Naive B cell (primary cell): ENCODE results near the gene KIRREL1. TPM values are rescaled to one million over a fixed set of nuclear protein-coding genes. Genes with fewer than 3 reads are reported as not detected.

Source experiments
- ATAC-seq, 2 donors: fragments of 150-1000 bp; cut with Tn5 transposase; 2 replicates each; pipeline ENCODE4 v1.10.0; 2021; ENCODE audit warnings: low read depth in 2 of 2, mild to moderate bottlenecking in 2 of 2, moderate library complexity in 2 of 2
- DNase-seq: peaks from one replicate; pipeline ENCODE4 v3.0.0; 2022
- H3K27ac Mint-ChIP-seq, 6 donors: one replicate each; pipeline ENCODE4 v1.8.0; 2020 to 2022; ENCODE audit warnings: mild to moderate bottlenecking in 6 of 6, mixed read lengths in 6 of 6, moderate library complexity in 5 of 6, inconsistent platforms in 2 of 6
- H3K27me3 Mint-ChIP-seq, 3 donors: one replicate each; pipeline ENCODE4 v1.8.0; 2021 to 2022; ENCODE audit warnings: mixed read lengths in 3 of 3, mild to moderate bottlenecking in 1 of 3
- H3K36me3 Mint-ChIP-seq, 2 donors: one replicate each; pipeline ENCODE4 v1.8.0; 2020 to 2022; ENCODE audit warnings: mixed read lengths in 2 of 2, inconsistent platforms in 1 of 2, mild to moderate bottlenecking in 1 of 2
- H3K4me1 Mint-ChIP-seq, 3 donors: one replicate each; pipeline ENCODE4 v1.8.0; 2020 to 2022; ENCODE audit warnings: mixed read lengths in 3 of 3, inconsistent platforms in 1 of 3, mild to moderate bottlenecking in 1 of 3, moderate library complexity in 1 of 3
- H3K4me3 Mint-ChIP-seq, 8 donors: one replicate each; pipeline ENCODE4 v1.8.0; 2020 to 2022; ENCODE audit warnings: mild to moderate bottlenecking in 8 of 8, mixed read lengths in 8 of 8, moderate library complexity in 8 of 8, inconsistent platforms in 2 of 8
- H3K9me3 Mint-ChIP-seq, 7 donors: one replicate each; pipeline ENCODE4 v1.8.0; 2020 to 2022; ENCODE audit warnings: mixed read lengths in 7 of 7, mild to moderate bottlenecking in 5 of 7, inconsistent platforms in 2 of 7, moderate library complexity in 1 of 7
- polyA plus RNA-seq, 6 donors: library from polyadenylated mRNA; unstranded; fragments of 300-500 nt; fragmentation: Illumina TruSeq; gene quantifications; one replicate each; pipeline ENCODE4 v1.2.3, GENCODE V29; 2021; ENCODE audit warnings: low read depth in 6 of 6

KIRREL1 gene
- polyA plus RNA-seq = not detected

DNA sequence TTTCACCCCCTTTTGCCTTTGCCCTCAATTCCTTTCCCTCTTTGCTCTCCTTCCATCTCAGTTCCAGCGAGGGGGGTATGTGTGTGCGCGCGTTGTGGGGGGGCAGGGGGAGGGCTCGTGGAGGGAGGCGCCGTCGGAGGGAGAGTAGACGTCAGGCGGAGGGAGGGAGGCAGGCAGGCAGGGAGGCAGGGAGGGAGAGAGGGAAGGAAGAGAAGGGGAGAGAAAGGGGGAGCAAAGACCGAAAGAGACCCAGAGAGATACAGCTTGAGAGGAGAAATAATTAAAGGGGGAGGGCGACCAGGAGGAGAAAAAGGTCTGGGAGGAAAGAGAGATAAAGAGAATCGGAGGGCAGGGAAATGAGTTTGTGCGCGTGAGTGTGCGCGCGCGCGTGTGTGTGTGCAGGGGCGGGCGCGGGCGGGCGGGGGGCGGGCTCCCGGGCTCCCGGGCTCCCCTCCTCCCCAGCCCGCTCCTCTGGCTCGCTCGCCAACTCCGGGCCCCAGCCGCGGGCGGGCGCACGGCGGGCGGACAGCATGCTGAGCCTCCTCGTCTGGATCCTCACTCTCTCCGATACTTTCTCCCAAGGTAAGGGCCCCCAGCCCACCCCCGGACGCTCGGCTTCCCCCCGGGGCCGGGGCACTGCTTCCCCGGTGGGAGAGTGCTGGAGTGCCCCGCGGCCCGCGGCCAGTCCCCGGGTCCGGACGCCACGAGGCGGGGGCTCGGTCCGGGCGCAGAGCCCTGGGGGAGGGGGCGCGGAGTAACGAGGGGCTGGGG is at the start of gene KIRREL1:
Gene KIRREL1, plus strand, starts transcription at position 499 of the 771 bp plus-strand sequence. Its CDS starts 32 bp downstream, at position 531.
- Mint-ChIP-seq H3K9me3 (no peaks in the 10 kb centered on the region), H3K4me1 (peaks cover 10 to 24% (median 18%) of the 10 kb centered on the region in 3 donors), H3K4me3 (peak within 1 kb of the TSS; percentile 77 to 94 (median 86)), H3K27ac (peak within 1 kb of the TSS in 3 of 6 donors; percentile 14 to 63 (median 32)), H3K27me3 (peaks cover 45 to 74% (median 72%) of the 10 kb centered on the region in 3 donors), H3K36me3 (no peaks in the 10 kb centered on the region)
- DNase-seq (peak; percentile 12), ATAC-seq (peak; percentile 30 to 32)

DNA sequence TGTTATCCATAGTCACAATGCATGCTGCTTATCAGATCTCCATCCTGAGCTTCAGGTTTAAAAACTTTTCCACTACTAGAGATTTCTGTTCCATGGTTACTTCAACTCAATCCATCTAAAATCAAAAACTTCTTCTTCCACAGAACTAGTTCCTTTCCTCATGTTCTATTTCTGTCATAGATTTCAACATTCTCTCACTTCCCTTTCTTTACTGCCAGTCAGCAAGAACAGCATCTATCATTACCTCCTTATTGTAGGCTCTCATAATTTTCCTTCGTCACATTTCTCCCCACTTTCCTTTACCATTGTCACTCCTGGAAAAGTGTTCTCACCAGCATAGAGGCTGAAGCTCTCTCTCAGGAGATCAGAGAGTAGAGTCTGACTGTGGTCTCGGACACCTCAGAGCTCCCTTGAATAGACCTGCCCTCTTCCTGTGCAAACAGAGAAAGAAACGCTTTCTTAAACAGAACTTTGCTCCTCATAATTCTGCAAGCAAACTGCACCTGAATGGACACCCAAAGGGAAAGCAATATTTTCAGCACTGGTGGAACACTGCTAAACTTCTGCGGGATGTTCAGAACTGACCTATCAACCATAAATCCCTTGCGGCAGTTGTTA is 48.7 kb upstream of the KIRREL1 start:
- ATAC-seq (peak; percentile 53 to 67), DNase-seq (no peak)
- H3K9me3 Mint-ChIP-seq = no peaks in the 10 kb centered on the region
- peak overlapping the region in 5 of 8 donors; percentile 1 to 74 (median 48) for H3K4me3 Mint-ChIP-seq
- H3K27ac Mint-ChIP-seq = peak overlapping the region in 3 of 6 donors; percentile 1 to 65 (median 56)
- no peaks in the 10 kb centered on the region for H3K36me3 Mint-ChIP-seq
- H3K27me3 Mint-ChIP-seq = peaks cover 6 to 15% (median 8%) of the 10 kb centered on the region in 3 donors
- peaks cover 26 to 35% (median 32%) of the 10 kb centered on the region in 3 donors for H3K4me1 Mint-ChIP-seq

DNA sequence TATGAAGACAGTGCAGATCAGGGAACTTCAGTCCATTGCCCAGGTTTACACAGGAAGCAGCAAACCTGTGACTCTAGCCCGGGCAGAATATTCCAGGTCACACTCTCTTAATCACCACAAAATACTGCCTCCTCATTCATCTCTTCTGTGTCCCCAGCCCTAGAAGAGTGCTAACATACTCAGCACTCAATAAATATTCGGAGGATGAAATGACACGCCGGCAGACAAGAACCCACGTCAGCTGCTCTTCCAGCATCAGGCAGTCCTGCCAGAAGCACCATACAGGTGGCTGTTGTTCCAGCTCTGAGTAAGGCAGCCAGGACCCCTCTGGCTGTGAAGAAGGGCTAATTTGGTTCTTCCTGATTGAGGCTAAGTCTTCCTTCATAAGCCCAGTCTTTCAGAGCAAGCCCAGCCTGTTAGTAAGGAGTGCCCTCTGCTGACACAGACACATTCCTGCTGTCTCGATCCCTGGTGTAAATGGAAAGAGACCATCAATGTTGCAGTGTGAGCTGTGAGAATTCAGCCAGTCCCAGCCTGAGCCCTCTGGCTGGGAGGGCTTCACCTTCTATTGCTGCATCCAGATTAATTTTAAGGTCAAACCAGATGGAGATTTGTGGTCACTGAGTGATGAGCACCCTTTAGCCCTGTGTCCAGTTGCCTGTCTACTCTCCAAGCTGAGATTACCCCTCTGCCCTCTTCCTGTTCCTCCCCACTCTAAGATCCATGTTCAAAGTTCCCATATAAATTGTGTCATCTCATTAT is 45.0 kb upstream of the KIRREL1 start:
- Mint-ChIP-seq H3K27me3 (peaks cover 9 to 21% (median 17%) of the 10 kb centered on the region in 3 donors), H3K27ac (peak overlapping the region in 1 of 6 donors; percentile 61), H3K9me3 (no peaks in the 10 kb centered on the region), H3K36me3 (no peaks in the 10 kb centered on the region), H3K4me3 (no peak overlapping the region), H3K4me1 (peaks cover 26 to 35% (median 32%) of the 10 kb centered on the region in 3 donors)
- ATAC-seq (peak; percentile 42 to 68), DNase-seq (peak; percentile 20)

DNA sequence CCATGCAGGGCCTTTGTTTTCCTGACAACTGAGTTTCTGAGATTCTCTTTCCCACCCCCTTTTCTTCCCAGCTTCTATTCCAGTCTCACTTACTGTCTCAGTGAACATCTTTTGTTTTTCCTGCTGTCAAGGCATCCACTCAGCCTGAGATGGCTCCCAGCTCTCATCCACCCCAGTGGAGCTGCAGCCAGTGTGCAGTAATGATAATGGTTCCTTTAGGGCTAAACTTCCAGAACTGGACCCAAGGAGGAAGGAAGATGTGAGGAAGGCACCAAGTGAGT is 44.4 kb upstream of the KIRREL1 start:
- ATAC-seq (no peak), DNase-seq (no peak)
- H3K36me3 Mint-ChIP-seq = no peaks in the 10 kb centered on the region
- H3K9me3 Mint-ChIP-seq = no peaks in the 10 kb centered on the region
- H3K4me3 Mint-ChIP-seq = no peak overlapping the region
- peaks cover 26 to 31% (median 29%) of the 10 kb centered on the region in 3 donors for H3K4me1 Mint-ChIP-seq
- H3K27me3 Mint-ChIP-seq = peaks cover 9 to 21% (median 17%) of the 10 kb centered on the region in 3 donors
- H3K27ac Mint-ChIP-seq = no peak overlapping the region

DNA sequence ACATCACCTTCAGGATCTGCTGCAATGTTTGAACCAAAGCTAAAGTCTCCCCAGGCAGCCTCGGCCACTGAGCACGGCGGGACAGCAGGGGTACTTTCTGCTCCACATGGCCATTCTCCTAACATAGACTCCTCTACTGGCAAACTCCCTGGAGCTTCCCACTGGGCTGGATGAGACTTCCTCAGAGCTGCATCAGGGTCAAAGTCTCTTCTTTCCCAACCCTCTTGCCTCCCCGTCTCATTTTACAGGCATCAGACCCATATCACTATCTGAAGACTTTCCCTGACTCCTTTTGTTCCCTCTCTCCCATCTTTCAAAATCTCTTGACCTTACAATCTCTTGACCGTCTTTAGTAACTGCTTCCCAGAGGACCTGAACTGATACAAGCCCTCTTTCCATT is 42.2 kb upstream of the KIRREL1 start:
- no peak overlapping the region for H3K4me3 Mint-ChIP-seq
- H3K27me3 Mint-ChIP-seq = peaks cover 9 to 21% (median 17%) of the 10 kb centered on the region in 3 donors
- DNase-seq (no peak), ATAC-seq (no peak)
- peaks cover 26 to 34% (median 30%) of the 10 kb centered on the region in 3 donors for H3K4me1 Mint-ChIP-seq
- no peaks in the 10 kb centered on the region for H3K36me3 Mint-ChIP-seq
- no peaks in the 10 kb centered on the region for H3K9me3 Mint-ChIP-seq
- no peak overlapping the region for H3K27ac Mint-ChIP-seq

DNA sequence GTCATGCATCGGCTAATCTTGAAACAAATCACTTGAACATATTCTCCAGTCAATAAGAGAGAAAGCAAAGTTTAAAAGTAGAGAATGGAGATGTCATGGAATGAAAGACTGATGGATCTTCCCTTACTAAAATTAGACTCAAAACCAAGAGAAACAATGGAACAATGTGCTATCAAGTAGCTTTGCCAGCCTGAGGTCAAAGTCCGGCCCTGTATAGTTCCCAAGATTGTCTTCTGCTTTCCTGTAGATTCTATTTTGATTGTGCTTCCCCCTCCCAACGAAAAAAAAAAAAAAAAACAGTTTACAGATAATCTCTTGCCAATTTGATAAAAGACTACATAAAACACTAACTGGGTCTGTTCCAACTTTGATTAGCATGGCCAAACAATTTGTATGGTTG is 40.8 kb upstream of the KIRREL1 start:
- no peak for ATAC-seq
- H3K36me3 Mint-ChIP-seq = no peaks in the 10 kb centered on the region
- peaks cover 9 to 21% (median 17%) of the 10 kb centered on the region in 3 donors for H3K27me3 Mint-ChIP-seq

DNA sequence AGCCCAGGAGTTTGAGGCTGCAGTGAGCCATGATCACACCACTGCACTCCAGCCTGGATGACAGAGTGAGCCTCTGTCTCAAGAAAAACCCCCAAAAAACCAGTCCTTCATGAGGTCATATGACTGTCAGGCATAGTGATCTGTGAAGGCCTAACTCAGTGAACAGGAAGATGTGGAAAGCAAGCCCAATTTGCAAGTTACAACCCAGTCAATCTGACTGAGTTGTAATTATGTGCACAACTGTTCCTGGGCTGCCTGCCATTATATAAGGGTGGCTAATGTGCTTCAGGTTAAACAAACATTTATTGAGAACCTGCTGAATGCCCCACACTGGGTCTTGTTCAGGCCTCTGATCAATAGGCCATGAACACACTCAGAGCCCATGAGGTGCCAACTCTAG is 38.2 kb upstream of the KIRREL1 start:
- Mint-ChIP-seq H3K27me3 (peaks cover 12 to 23% (median 18%) of the 10 kb centered on the region in 3 donors), H3K9me3 (no peaks in the 10 kb centered on the region), H3K4me3 (no peak overlapping the region), H3K27ac (peak overlapping the region in 1 of 6 donors; percentile 61), H3K36me3 (no peaks in the 10 kb centered on the region), H3K4me1 (peaks cover 26 to 33% (median 27%) of the 10 kb centered on the region in 3 donors)
- ATAC-seq = no peak
- no peak for DNase-seq

More for the DNA sequence above, 40.8 kb upstream of the KIRREL1 start:
- DNase-seq = no peak
- no peak overlapping the region for H3K4me3 Mint-ChIP-seq
- H3K9me3 Mint-ChIP-seq = no peaks in the 10 kb centered on the region
- H3K4me1 Mint-ChIP-seq = peaks cover 38 to 48% (median 39%) of the 10 kb centered on the region in 3 donors
- H3K27ac Mint-ChIP-seq = no peak overlapping the region

DNA sequence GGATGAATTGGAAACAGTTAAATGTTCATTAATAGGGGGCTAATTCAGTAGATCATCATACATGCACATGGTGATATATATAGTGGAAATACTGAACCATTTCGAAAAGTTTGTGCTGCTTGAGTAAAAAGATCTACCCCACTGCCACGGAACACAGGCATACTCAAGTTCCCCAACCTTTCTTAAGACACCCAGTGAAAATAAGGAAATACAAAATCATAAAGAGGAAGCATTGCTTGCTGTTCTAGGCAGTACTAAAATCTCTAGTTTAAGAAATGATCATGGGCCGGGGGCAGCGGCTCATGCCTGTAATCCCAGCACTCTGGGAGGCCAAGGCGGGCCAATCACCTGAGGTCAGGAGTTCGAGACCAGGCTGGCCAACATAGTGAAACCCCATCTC is 37.6 kb upstream of the KIRREL1 start:
- no peaks in the 10 kb centered on the region for H3K36me3 Mint-ChIP-seq
- H3K9me3 Mint-ChIP-seq = no peaks in the 10 kb centered on the region
- peaks cover 26 to 33% (median 27%) of the 10 kb centered on the region in 3 donors for H3K4me1 Mint-ChIP-seq
- DNase-seq (peak; percentile 38), ATAC-seq (peak; percentile 85 to 90)
- peak overlapping the region in 6 of 8 donors; percentile 55 to 83 (median 73) for H3K4me3 Mint-ChIP-seq
- H3K27ac Mint-ChIP-seq = peak overlapping the region in 5 of 6 donors; percentile 53 to 94 (median 71)
- H3K27me3 Mint-ChIP-seq = peaks cover 16 to 24% (median 21%) of the 10 kb centered on the region in 3 donors

DNA sequence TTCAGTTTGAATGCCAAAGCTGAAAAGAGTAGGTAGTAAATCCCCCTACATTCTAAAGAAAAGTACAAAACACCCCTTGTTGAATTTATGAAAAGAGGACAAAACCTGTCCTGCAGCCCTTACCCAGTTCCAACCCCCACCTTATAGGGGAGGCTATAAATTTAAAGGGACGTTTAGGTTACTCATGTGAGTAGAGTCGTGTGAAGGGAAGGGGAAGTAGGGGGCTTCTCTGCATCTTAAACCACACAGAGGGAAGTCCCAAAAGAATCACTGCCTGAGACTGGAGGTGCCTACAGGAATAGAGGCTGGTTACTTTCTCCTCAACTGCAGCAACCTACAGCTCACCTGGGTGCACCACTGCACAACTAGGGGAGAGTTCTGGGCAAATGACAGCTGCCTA is 36.7 kb upstream of the KIRREL1 start:
- DNase-seq (no peak), ATAC-seq (peak; percentile 64 to 66)
- H3K27ac Mint-ChIP-seq = peak overlapping the region in 4 of 6 donors; percentile 19 to 88 (median 71)
- no peaks in the 10 kb centered on the region for H3K36me3 Mint-ChIP-seq
- peaks cover 15 to 19% (median 17%) of the 10 kb centered on the region in 3 donors for H3K27me3 Mint-ChIP-seq
- no peaks in the 10 kb centered on the region for H3K9me3 Mint-ChIP-seq
- peaks cover 26 to 33% (median 27%) of the 10 kb centered on the region in 3 donors for H3K4me1 Mint-ChIP-seq
- peak overlapping the region in 1 of 8 donors; percentile 7 for H3K4me3 Mint-ChIP-seq

DNA sequence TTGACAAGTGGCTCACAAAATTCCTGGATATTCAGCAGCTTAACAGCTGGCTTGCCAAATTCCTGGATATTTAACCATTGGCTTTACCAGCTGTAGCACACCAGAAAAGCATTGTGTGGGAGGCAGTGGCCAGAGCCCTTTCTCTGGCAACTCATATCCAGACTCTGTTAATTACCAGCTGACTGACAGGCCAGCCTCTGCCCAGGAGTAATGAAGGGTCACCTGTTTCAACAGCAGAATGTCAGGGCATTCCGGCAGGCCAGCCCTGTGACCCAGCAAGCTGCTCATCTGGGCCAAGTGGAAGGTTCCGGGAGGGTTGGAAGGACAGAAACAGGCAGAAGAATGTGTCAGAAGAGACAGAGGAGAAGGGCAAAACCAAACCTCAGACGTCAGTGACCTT is 35.2 kb upstream of the KIRREL1 start:
- Mint-ChIP-seq H3K4me1 (peaks cover 26 to 33% (median 27%) of the 10 kb centered on the region in 3 donors), H3K36me3 (no peaks in the 10 kb centered on the region), H3K27me3 (peaks cover 15 to 30% (median 21%) of the 10 kb centered on the region in 3 donors), H3K27ac (peak overlapping the region in 2 of 6 donors; percentile 3 to 15), H3K9me3 (no peaks in the 10 kb centered on the region), H3K4me3 (no peak overlapping the region)
- DNase-seq (no peak), ATAC-seq (no peak)

DNA sequence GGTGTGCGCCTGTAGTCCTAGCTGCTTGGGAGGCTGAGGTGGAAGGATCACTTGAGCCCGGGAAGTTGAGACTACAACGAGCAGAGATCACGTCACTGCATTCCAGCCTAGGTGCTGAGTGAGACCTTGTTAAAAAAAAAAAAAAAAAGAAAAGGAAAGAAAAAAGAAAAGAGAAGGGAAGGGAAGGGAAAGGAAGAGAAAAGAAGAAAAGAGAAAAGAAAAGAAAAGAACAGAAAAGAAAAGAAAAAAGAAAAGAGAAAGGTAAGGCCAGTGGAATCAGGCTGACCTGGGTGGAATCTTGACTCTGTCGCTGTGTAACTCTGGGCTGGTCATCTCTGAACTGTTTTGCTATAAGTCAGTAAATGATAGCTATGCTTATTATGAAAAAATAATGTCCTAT is 33.7 kb upstream of the KIRREL1 start:
- Mint-ChIP-seq H3K36me3 (no peaks in the 10 kb centered on the region), H3K9me3 (no peaks in the 10 kb centered on the region), H3K4me3 (no peak overlapping the region), H3K4me1 (peaks cover 22 to 29% (median 26%) of the 10 kb centered on the region in 3 donors), H3K27me3 (peaks cover 20 to 30% (median 21%) of the 10 kb centered on the region in 3 donors), H3K27ac (peak overlapping the region in 1 of 6 donors; percentile 60)
- ATAC-seq = no peak
- no peak for DNase-seq

DNA sequence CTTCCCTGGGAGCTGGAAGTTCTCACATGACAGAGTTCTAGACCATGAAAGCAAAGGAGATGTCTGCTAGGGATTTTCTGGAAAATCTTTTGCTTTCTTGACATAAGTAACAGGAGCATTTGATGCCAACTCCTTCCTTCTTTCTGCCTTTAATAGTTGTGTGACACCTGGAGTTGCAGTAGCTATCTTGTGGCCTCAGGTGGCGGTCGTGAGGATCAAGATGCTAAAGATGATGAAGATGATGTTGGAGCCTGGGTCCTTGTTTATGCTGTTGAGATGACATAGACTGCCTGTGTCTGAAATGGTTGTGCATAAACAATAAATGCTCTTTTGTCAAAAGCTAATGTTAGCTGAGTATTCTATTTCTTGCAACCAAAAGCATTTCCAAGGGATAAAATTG is 32.7 kb upstream of the KIRREL1 start:
- Mint-ChIP-seq H3K4me1 (peaks cover 13 to 19% (median 16%) of the 10 kb centered on the region in 3 donors), H3K27ac (peak overlapping the region in 1 of 6 donors; percentile 25), H3K9me3 (no peaks in the 10 kb centered on the region), H3K4me3 (no peak overlapping the region), H3K27me3 (peaks cover 20 to 30% (median 21%) of the 10 kb centered on the region in 3 donors), H3K36me3 (no peaks in the 10 kb centered on the region)
- ATAC-seq = no peak
- DNase-seq = no peak
